Small intestine (tissue), 7 donors: ENCODE data around the gene MAPT. TPM values are rescaled to one million over a fixed set of nuclear protein-coding genes. Genes with fewer than 3 reads are reported as not detected.

Source experiments
- DNase-seq, 2 donors: peaks; one replicate each; pipeline versions ENCODE4 v3.0.0 to v3.0.0-alpha.2; 2013
- FAIRE-seq: peaks from 2 replicates; lab custom pipeline; 2012; peaks lifted over from hg19 to GRCh38; lab: Jason Lieb, UNC
- H3K27ac ChIP-seq, 3 donors: one replicate each; pipeline ENCODE4 v1.5.1; 2013; ENCODE audit warnings: low read length in 2 of 3, mild to moderate bottlenecking in 2 of 3, control low read depth in 1 of 3, inconsistent platforms in 1 of 3, low read depth in 1 of 3, moderate library complexity in 1 of 3
- H3K27me3 ChIP-seq, 3 donors: one replicate each; pipeline ENCODE4 v1.6.1; 2013; ENCODE audit warnings: low read length in 3 of 3, inconsistent platforms in 1 of 3; ENCODE audit not compliant: control insufficient read depth in 3 of 3, insufficient read depth in 3 of 3
- H3K36me3 ChIP-seq, 3 donors: one replicate each; pipeline ENCODE4 v1.6.1; 2013; ENCODE audit warnings: low read length in 3 of 3, inconsistent platforms in 1 of 3, low read depth in 1 of 3, mild to moderate bottlenecking in 1 of 3, moderate library complexity in 1 of 3; ENCODE audit not compliant: control insufficient read depth in 3 of 3, insufficient read depth in 2 of 3
- H3K4me1 ChIP-seq, 3 donors: one replicate each; pipeline ENCODE4 v1.6.1; 2013; ENCODE audit warnings: low read length in 2 of 3, inconsistent platforms in 1 of 3, low read depth in 1 of 3, mild to moderate bottlenecking in 1 of 3, moderate library complexity in 1 of 3; ENCODE audit not compliant: control insufficient read depth in 3 of 3, insufficient read depth in 2 of 3
- H3K4me3 ChIP-seq, 3 donors: one replicate each; pipeline ENCODE4 v1.5.1; 2013; ENCODE audit warnings: low read length in 3 of 3, control low read depth in 1 of 3, inconsistent platforms in 1 of 3, low read depth in 1 of 3, mild to moderate bottlenecking in 1 of 3, moderate library complexity in 1 of 3
- H3K9me3 ChIP-seq, 2 donors: one replicate each; pipeline ENCODE4 v1.6.1; 2013; ENCODE audit warnings: low read depth in 1 of 2, low read length in 1 of 2; ENCODE audit not compliant: control insufficient read depth in 2 of 2, insufficient read depth in 1 of 2
- WGBS, 3 donors: extraction: QIAGEN DNeasy Blood & Tissue Kit; methylation state at CpG; one replicate each; pipeline ENCODE4 v1.1.7; 2013; 5-methylcytosine and 5-hydroxymethylcytosine counted together
- polyA plus RNA-seq, 4 donors: library from polyadenylated mRNA; stranded (reverse) in 3 of 4; unstranded in 1 of 4; fragments of 200-250 nt in 3 of 4; fragments of 120-200 nt in 1 of 4; gene quantifications; one replicate each; pipeline versions ENCODE4 v1.2.1 to v1.2.3, GENCODE V29; 2013
- donor health status: healthy with polysubstance abuse.
- donor health status: control.
- donor health status: control.
- donor health status: Bipolar disorder and iron deficiency.
- donor health status: healthy.

The MAPT gene
- polyA plus RNA-seq, 4 donors = 0.54 to 6.0 (median 0.87) TPM; not detected in 1

DNA sequence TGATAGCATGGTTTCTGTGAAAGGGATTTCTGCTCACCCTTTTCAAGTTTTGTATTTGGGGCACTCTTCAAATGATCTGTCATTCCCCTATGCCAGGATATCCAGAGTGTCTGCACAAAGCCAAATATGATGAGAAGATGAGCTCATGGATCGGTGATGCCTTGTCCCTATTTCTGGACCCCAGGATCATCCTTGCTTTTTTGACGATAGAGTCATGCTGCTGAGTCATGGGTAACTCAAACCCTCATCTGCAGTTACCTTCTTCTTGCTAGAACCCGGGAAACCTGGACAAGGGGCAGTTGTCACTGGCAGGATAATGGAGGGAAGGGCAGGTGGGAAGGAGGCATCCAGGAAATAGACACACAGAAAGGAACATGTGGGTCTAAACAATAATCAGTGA, 17.8 kb upstream of the MAPT start:
- WGBS, 3 donors = 67 to 81% (median 70%) methylated on average over 3 of the region's 3 CpGs
- H3K9me3 ChIP-seq = peaks cover 0 to 4% of the 10 kb centered on the region in 2 donors
- no peak overlapping the region for H3K27ac ChIP-seq
- no peak overlapping the region for H3K4me3 ChIP-seq
- no peaks in the 10 kb centered on the region for H3K36me3 ChIP-seq
- H3K27me3 ChIP-seq = peaks cover 0 to 3% (median 0%) of the 10 kb centered on the region in 3 donors
- FAIRE-seq = no peak
- H3K4me1 ChIP-seq = no peaks in the 10 kb centered on the region
- DNase-seq = no peak

DNA sequence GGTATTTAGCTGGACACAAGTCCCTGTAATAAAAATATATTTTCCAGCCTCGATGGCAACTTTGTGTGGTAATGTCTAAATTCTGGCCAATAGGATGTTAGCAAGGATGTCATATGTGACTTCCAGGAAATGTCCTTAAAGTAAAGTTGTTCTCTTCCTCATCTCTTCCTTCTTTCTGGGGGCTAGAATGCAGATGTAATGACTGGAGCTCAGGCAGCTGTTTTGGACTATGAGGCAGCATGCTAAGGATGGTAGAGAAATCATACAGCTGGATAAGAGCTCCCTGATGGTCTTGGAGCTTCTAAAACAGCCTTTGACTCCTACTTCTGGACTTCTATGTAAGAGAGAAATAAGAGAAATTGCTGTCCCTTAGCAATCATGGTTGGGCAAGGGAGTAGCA, 16.9 kb upstream of the MAPT start:
- no peak for FAIRE-seq

DNA sequence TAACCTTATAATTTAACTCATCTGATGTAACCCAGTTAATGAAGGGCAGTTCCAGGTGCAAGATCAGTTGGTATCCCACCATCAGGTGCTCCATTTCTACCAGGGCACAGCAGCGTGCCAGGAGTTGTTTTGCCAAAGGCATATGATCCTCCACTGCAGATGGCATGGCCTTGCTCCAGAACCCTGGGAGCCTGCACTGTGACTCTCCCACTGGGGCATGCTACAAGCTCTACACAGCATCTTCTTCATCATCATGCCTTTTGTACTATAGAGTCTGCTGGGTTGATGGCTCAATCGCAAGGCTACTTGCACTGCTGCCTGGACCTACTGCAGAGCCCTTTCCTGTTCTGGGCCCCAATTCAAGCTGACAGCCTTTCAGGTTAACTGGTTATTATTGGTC, 11.3 kb upstream of the MAPT start:
- H3K9me3 ChIP-seq = no peaks in the 10 kb centered on the region
- peaks cover 0 to 7% (median 0%) of the 10 kb centered on the region in 3 donors for H3K27me3 ChIP-seq
- H3K36me3 ChIP-seq = no peaks in the 10 kb centered on the region
- FAIRE-seq (no peak), DNase-seq (no peak)
- no peak overlapping the region for H3K27ac ChIP-seq
- WGBS, 3 donors = 89 to 94% (median 91%) methylated on average over 2 of the region's 2 CpGs
- no peak overlapping the region for H3K4me3 ChIP-seq
- H3K4me1 ChIP-seq = no peaks in the 10 kb centered on the region

More for the DNA sequence above, 16.9 kb upstream of the MAPT start:
- Histone ChIP-seq H3K4me3 (no peak overlapping the region), H3K4me1 (no peaks in the 10 kb centered on the region), H3K9me3 (peaks cover 0 to 4% of the 10 kb centered on the region in 2 donors), H3K27ac (no peak overlapping the region), H3K27me3 (peaks cover 0 to 3% (median 0%) of the 10 kb centered on the region in 3 donors), H3K36me3 (no peaks in the 10 kb centered on the region)
- WGBS, 3 donors = 48 to 79% (median 53%) methylated on average over 1 of the region's 1 CpG
- no peak for DNase-seq

DNA sequence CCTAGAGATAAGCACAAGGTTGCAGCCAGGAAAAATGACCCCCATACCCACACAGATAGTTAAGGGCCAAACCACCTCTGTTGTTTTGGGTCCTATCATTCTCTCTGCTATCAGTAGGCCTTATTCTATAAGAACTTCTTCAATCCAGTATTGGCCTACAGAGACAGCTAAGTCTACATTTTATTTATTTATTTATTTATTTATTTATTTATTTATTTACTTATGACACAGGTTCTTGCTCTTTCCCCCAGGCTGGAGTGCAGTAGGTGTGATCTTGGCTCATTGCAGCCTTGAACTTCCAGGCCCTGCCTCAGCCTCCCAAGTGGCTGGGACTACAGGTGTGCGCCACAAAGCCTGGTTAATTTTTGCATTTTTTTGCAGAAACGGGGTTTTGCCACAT, 7.5 kb upstream of the MAPT start:
- no peak for FAIRE-seq
- WGBS, 3 donors = 79 to 86% (median 86%) methylated on average over 2 of the region's 2 CpGs
- no peak overlapping the region for H3K4me3 ChIP-seq
- H3K9me3 ChIP-seq = no peaks in the 10 kb centered on the region
- no peaks in the 10 kb centered on the region for H3K36me3 ChIP-seq
- no peak for DNase-seq
- H3K27me3 ChIP-seq = peaks cover 0 to 16% (median 2%) of the 10 kb centered on the region in 3 donors
- H3K27ac ChIP-seq = no peak overlapping the region
- no peaks in the 10 kb centered on the region for H3K4me1 ChIP-seq

DNA sequence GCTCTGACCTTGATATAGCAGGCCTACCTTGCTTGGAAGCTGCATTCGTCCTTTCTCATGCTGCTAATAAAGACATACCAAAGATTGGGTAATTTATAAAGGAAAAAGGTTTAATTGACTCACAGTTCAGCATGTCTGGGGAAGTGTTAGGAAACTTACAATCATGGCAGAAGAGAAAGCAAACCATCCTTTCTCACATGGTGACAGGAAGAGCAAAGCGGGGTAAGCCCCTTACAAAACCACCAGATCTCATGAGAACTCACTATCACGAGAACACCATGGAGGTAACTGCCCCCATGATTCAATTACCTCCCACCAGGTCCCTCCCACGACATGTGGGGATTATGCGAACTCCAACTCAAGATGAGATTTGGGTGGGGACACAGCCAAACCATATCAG, 6.0 kb upstream of the MAPT start:
- Histone ChIP-seq H3K27me3 (peaks cover 0 to 26% (median 2%) of the 10 kb centered on the region in 3 donors), H3K36me3 (no peaks in the 10 kb centered on the region)
- 41 to 51% (median 42%) methylated on average over 5 of the region's 5 CpGs for WGBS, 3 donors

DNA sequence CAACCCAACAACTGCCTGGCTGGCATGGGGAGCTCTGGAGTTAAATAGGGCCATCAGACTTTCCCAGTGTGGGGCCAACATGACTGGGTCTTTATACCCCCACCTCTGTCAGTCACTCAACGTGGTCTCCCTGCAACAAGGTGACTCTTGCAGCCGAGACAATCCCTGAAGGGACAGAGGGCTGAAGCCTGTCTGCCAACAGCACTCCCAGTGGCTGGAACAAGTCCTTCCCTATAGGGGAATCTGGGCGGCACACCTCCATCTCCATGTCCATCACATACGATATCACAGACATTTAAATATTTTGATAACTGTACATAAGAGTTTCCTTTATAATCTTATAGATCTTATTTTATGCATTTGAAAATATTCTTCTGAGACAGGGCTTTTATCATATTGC, 4.8 kb upstream of the MAPT start:
- FAIRE-seq = no peak
- no peak overlapping the region for H3K27ac ChIP-seq
- peaks cover 0 to 2% of the 10 kb centered on the region in 2 donors for H3K9me3 ChIP-seq
- no peak for DNase-seq
- no peaks in the 10 kb centered on the region for H3K4me1 ChIP-seq
- H3K27me3 ChIP-seq = peaks cover 0 to 28% (median 2%) of the 10 kb centered on the region in 3 donors
- 24 to 35% (median 27%) methylated on average over 4 of the region's 4 CpGs for WGBS, 3 donors
- no peak overlapping the region for H3K4me3 ChIP-seq
- H3K36me3 ChIP-seq = no peaks in the 10 kb centered on the region

More for the DNA sequence above, 6.0 kb upstream of the MAPT start:
- Histone ChIP-seq H3K27ac (no peak overlapping the region), H3K4me1 (no peaks in the 10 kb centered on the region), H3K9me3 (peaks cover 0 to under 1% of the 10 kb centered on the region in 2 donors), H3K4me3 (no peak overlapping the region)
- DNase-seq (no peak), FAIRE-seq (no peak)

DNA sequence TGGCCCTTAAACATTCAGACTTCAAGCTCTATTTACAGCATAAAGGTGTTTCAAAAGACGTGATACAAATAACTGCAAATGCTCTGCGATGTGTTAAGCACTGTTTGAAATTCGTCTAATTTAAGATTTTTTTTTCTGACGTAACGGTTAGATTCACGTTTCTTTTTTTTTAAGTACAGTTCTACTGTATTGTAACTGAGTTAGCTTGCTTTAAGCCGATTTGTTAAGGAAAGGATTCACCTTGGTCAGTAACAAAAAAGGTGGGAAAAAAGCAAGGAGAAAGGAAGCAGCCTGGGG, 681 bp upstream of the MAPT start:
- FAIRE-seq = no peak
- Histone ChIP-seq H3K27ac (no peak overlapping the region), H3K4me3 (peak overlapping the region; percentile 10 to 65 (median 54)), H3K27me3 (peaks cover 19 to 61% (median 20%) of the 10 kb centered on the region in 3 donors), H3K9me3 (peaks cover 0 to 2% of the 10 kb centered on the region in 2 donors), H3K4me1 (peaks cover 0 to 7% (median 2%) of the 10 kb centered on the region in 3 donors), H3K36me3 (no peaks in the 10 kb centered on the region)
- WGBS, 3 donors = 37 to 48% (median 47%) methylated on average over 7 of the region's 7 CpGs
- DNase-seq = no peak

DNA sequence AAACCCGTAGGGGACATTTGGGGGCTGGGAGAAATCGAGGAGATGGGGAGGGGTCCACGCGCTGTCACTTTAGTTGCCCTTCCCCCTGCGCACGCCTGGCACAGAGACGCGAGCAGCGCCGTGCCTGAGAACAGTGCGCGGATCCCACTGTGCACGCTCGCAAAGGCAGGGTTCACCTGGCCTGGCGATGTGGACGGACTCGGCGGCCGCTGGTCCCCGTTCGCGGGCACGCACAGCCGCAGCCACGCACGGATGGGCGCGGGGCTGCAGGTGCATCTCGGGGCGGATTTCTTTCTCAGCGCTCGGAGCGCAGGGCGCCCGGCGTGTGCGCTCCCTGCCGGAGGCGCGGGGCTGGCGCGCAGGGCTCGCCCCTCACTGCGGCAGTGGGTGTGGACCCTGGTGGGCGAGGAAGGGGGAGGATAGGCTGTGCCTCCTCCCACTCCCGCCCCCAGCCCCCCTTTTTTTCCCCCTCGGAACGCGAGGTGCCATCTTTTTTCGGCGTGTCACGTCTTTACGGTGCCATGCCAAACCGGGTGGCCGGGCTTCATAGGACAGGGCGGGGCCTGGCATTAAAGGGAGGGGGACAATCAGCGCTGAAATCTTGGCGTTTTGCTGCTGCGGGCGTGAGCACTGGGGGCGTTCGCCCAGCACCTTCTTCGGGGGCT, 1.1 kb downstream of the MAPT start:
- Histone ChIP-seq H3K4me1 (peaks cover 0 to 7% (median 2%) of the 10 kb centered on the region in 3 donors), H3K27me3 (peaks cover 19 to 71% (median 19%) of the 10 kb centered on the region in 3 donors), H3K9me3 (peaks cover 0 to 2% of the 10 kb centered on the region in 2 donors), H3K36me3 (no peaks in the 10 kb centered on the region), H3K27ac (no peak overlapping the region), H3K4me3 (peak overlapping the region in 2 of 3 donors; percentile 24 to 45)
- FAIRE-seq (no peak), DNase-seq (peak in 1 of 2 donors; percentile 57)
- 0 to 1% (median 1%) methylated on average over 35 to 63 of the region's 63 CpGs for WGBS, 3 donors
